Colonic mucosa (tissue), 4 donors: ENCODE data around the gene PI4KA. TPM values are rescaled to one million over a fixed set of nuclear protein-coding genes. Genes with fewer than 3 reads are reported as not detected.

Source experiments
- DNase-seq: peaks from one replicate; pipeline ENCODE4 v3.0.0-alpha.2; 2020
- H3K27ac ChIP-seq: fragments of 200-600 bp; one replicate; pipeline ENCODE4 v1.8.0; 2021
- H3K27me3 ChIP-seq: fragments of 200-600 bp; one replicate; pipeline ENCODE4 v1.8.0; 2021
- H3K36me3 ChIP-seq: fragments of 200-600 bp; one replicate; pipeline ENCODE4 v1.8.0; 2021
- H3K4me1 ChIP-seq: fragments of 200-600 bp; one replicate; pipeline ENCODE4 v1.8.0; 2021; ENCODE audit warnings: mild to moderate bottlenecking
- H3K4me3 ChIP-seq: fragments of 200-600 bp; one replicate; pipeline ENCODE4 v1.8.0; 2021
- H3K9ac ChIP-seq, 2 donors: one replicate each; pipeline ENCODE4 v1.7.0; 2013; ENCODE audit warnings: control low read depth in 2 of 2, low read depth in 2 of 2, low read length in 2 of 2
- H3K9me3 ChIP-seq: fragments of 200-600 bp; one replicate; pipeline ENCODE4 v1.8.0; 2021
- CTCF ChIP-seq: fragments of 200-600 bp; IDR thresholded peaks from one replicate; pipeline ENCODE4 v1.8.0; 2022; ENCODE audit warnings: antibody characterized with exemption, mild to moderate bottlenecking
- intact Hi-C: fragments of 100-400 bp; cut with DNase I; formaldehyde crosslinking; loops from one replicate; pipeline ENCODE4 v1.14.1; 2022
- total RNA-seq, 2 donors: library from RNA; stranded (reverse); fragmentation: NEBNext Ultra II Directional in 1 of 2; extraction: Animal tissue kit (Norgen Biotek cat#: 25700) in 1 of 2; gene quantifications; one replicate each; pipeline ENCODE4 v1.2.1, GENCODE V29; 2021
- donor health status: healthy.
- donor health status: DM: no; HTN: no; CAD: no.
- donor health status: DM: no; HTN: no; CAD: no.

The PI4KA gene
- total RNA-seq, 2 donors from 2014 or later, result 69.4 to 86.8 TPM

GRCh38 chr22:20660441-20661054 is 198.1 kb downstream of the PI4KA start:
- Histone ChIP-seq H3K36me3 (no peaks in the 10 kb centered on the region), H3K27ac (no peak overlapping the region), H3K9me3 (no peaks in the 10 kb centered on the region), H3K4me1 (no peaks in the 10 kb centered on the region), H3K4me3 (no peak overlapping the region), H3K27me3 (no peaks in the 10 kb centered on the region), H3K9ac (no peak overlapping the region)
- no peak for TF ChIP-seq CTCF
- DNase-seq, result no peak
- intact Hi-C loops, result no loop called here

GRCh38 chr22:20659920-20660319 is 198.7 kb downstream of the PI4KA start:
- DNase-seq, result no peak
- Histone ChIP-seq H3K9me3 (no peaks in the 10 kb centered on the region), H3K9ac (no peak overlapping the region), H3K4me3 (no peak overlapping the region), H3K4me1 (no peaks in the 10 kb centered on the region), H3K27me3 (no peaks in the 10 kb centered on the region), H3K27ac (no peak overlapping the region), H3K36me3 (no peaks in the 10 kb centered on the region)
- intact Hi-C loops, result no loop called here
- TF ChIP-seq CTCF, result no peak

- H3K9ac ChIP-seq, result no peak overlapping the region
- no peaks in the 10 kb centered on the region for H3K4me1 ChIP-seq
- H3K9me3 ChIP-seq, result no peaks in the 10 kb centered on the region
- intact Hi-C loops, result no loop called here
- no peaks in the 10 kb centered on the region for H3K27me3 ChIP-seq
- no peak overlapping the region for H3K4me3 ChIP-seq
- TF ChIP-seq CTCF, result no peak
- H3K27ac ChIP-seq, result no peak overlapping the region
- no peaks in the 10 kb centered on the region for H3K36me3 ChIP-seq
- no peak for DNase-seq
Measured at GRCh38 chr22:20659258-20659657, 199.4 kb downstream of the PI4KA start.

- Histone ChIP-seq H3K4me1 (no peaks in the 10 kb centered on the region), H3K27me3 (no peaks in the 10 kb centered on the region), H3K27ac (no peak overlapping the region), H3K4me3 (no peak overlapping the region), H3K9me3 (no peaks in the 10 kb centered on the region), H3K9ac (no peak overlapping the region), H3K36me3 (no peaks in the 10 kb centered on the region)
- intact Hi-C loops, result no loop called here
- TF ChIP-seq CTCF, result no peak
- no peak for DNase-seq
Measured at GRCh38 chr22:20658433-20659222, 200.0 kb downstream of the PI4KA start.

- DNase-seq, result no peak
- Histone ChIP-seq H3K27ac (no peak overlapping the region), H3K36me3 (no peaks in the 10 kb centered on the region), H3K4me1 (no peaks in the 10 kb centered on the region), H3K9me3 (no peaks in the 10 kb centered on the region), H3K9ac (no peak overlapping the region), H3K4me3 (no peak overlapping the region), H3K27me3 (no peaks in the 10 kb centered on the region)
- no peak for TF ChIP-seq CTCF
- intact Hi-C loops, result no loop called here
Measured at GRCh38 chr22:20657963-20658362, 200.6 kb downstream of the PI4KA start.

Other genes with a start within 250 kb of the PI4KA start
- gene SERPIND1, start 84.7 kb downstream of the PI4KA start, total RNA-seq, result under 1 TPM in 1 of 2 donors, not detected in 1; 0.32 TPM
- gene SNAP29, start 196 bp upstream of the PI4KA start, total RNA-seq, result 10 to 100 TPM; 25.3 to 39.0 TPM
- gene CRKL, start 58.6 kb upstream of the PI4KA start, total RNA-seq, result 10 to 100 TPM; 63.6 to 82.5 TPM
- 100 to 1,000 TPM in 1 of 2 donors, 10 to 100 TPM in 1; 76.9 to 156 TPM for gene AIFM3, start 108.4 kb upstream of the PI4KA start, total RNA-seq
- gene LZTR1, start 123.5 kb upstream of the PI4KA start, total RNA-seq, result 10 to 100 TPM; 31.6 to 61.7 TPM
- 10 to 100 TPM; 12.9 to 23.3 TPM for gene THAP7, start 143.3 kb upstream of the PI4KA start, total RNA-seq
- gene P2RX6, start 156.4 kb upstream of the PI4KA start, total RNA-seq, result under 1 TPM; 0.27 to 0.62 TPM
- 1 to 10 TPM; 3.3 to 3.9 TPM for gene SLC7A4, start 173.8 kb upstream of the PI4KA start, total RNA-seq
- not detected for gene LRRC74B, start 187.1 kb upstream of the PI4KA start, total RNA-seq